SH-SY5Y (cell line): ENCODE measurements around the gene SLC20A1.

Experiments used
- GATA2 ChIP-seq: IDR thresholded peaks from 2 replicates; pipeline ENCODE4 v1.6.1; 2011; ENCODE audit warnings: mild to moderate bottlenecking, low read depth, low read length
- GATA3 ChIP-seq: IDR thresholded peaks from 2 replicates; pipeline ENCODE4 v1.6.1; 2011; ENCODE audit warnings: low read depth, mild to moderate bottlenecking, low read length, moderate library complexity

The SLC20A1 gene

GRCh38 chr2:112637289-112637660, 8.5 kb upstream of the SLC20A1 start:
- no peak for TF ChIP-seq GATA2
- no peak for TF ChIP-seq GATA3

- TF ChIP-seq GATA2 (no peak), GATA3 (no peak)
Observed at GRCh38 chr2:112639936-112640335, 5.8 kb upstream of the SLC20A1 start.

- no peak for TF ChIP-seq GATA3
Observed at GRCh38 chr2:112640467-112640799, 5.3 kb upstream of the SLC20A1 start.

- no peak for TF ChIP-seq GATA2
- TF ChIP-seq GATA3: no peak
Observed at GRCh38 chr2:112640800-112641675, 4.7 kb upstream of the SLC20A1 start.

- TF ChIP-seq GATA2 (no peak), GATA3 (no peak)
Observed at GRCh38 chr2:112641701-112642100, 4.0 kb upstream of the SLC20A1 start.

- TF ChIP-seq GATA3: no peak
- no peak for TF ChIP-seq GATA2
Observed at GRCh38 chr2:112642561-112642960, 3.2 kb upstream of the SLC20A1 start.

GRCh38 chr2:112642966-112643365, 2.8 kb upstream of the SLC20A1 start:
- TF ChIP-seq GATA3 (no peak), GATA2 (no peak)

- TF ChIP-seq GATA3 (no peak), GATA2 (no peak)
Observed at GRCh38 chr2:112643488-112643887, 2.3 kb upstream of the SLC20A1 start.

- TF ChIP-seq GATA2 (no peak), GATA3 (no peak)
Observed at GRCh38 chr2:112644155-112644932, 1.4 kb upstream of the SLC20A1 start.

- no peak for TF ChIP-seq GATA3
- no peak for TF ChIP-seq GATA2
Observed at GRCh38 chr2:112644933-112645309, 818 bp upstream of the SLC20A1 start.

- TF ChIP-seq GATA2 (no peak), GATA3 (no peak)
Observed at GRCh38 chr2:112646102-112646719, 472 bp downstream of the SLC20A1 start.

GRCh38 chr2:112646791-112647689, 1.3 kb downstream of the SLC20A1 start:
- TF ChIP-seq GATA3 (no peak), GATA2 (no peak)

GRCh38 chr2:112648081-112648480, 2.3 kb downstream of the SLC20A1 start:
- no peak for TF ChIP-seq GATA2
- no peak for TF ChIP-seq GATA3

- TF ChIP-seq GATA2 (no peak), GATA3 (no peak)
Observed at GRCh38 chr2:112656679-112657078, 10.9 kb downstream of the SLC20A1 start.

GRCh38 chr2:112658301-112658700, 12.6 kb downstream of the SLC20A1 start:
- TF ChIP-seq GATA3 (no peak), GATA2 (no peak)
